ENCODE results near the gene U2AF2.

GRCh38 chr19:55660991-55661390 is 6.2 kb downstream of the U2AF2 start:
- no peak for TF ChIP-seq CTCF (IDR thresholded peaks at IDR 0.05; ENCODE audit: insufficient read depth, low read depth, low read length)
- no peak for TF ChIP-seq EZH2 (IDR thresholded peaks at IDR 0.05; ENCODE audit: insufficient read depth, low read length)

All from astrocyte (in vitro differentiated cells and primary cell).